B cell (primary cell): ENCODE data around the gene KIR2DL3.
"Not testable (repeated sequence)": the region's sequence is repeated elsewhere in the genome, so short reads cannot be mapped to it uniquely, and the experiment has no call there.

Experiments used
- EZH2 ChIP-seq: IDR thresholded peaks from 2 replicates; pipeline ENCODE4 v1.6.1; 2012; ENCODE audit warnings: borderline replicate concordance, low read depth, mild to moderate bottlenecking, moderate library complexity, low read length; ENCODE audit not compliant: insufficient read depth, poor library complexity, severe bottlenecking
- TF ChIP-seq, protein P1 (sequence below): fragments of 200-600 bp; IDR thresholded peaks from one replicate; pipeline ENCODE4 v1.8.0; 2022; ENCODE audit warnings: antibody characterized with exemption, mild to moderate bottlenecking

- TF ChIP-seq, protein P1, sequence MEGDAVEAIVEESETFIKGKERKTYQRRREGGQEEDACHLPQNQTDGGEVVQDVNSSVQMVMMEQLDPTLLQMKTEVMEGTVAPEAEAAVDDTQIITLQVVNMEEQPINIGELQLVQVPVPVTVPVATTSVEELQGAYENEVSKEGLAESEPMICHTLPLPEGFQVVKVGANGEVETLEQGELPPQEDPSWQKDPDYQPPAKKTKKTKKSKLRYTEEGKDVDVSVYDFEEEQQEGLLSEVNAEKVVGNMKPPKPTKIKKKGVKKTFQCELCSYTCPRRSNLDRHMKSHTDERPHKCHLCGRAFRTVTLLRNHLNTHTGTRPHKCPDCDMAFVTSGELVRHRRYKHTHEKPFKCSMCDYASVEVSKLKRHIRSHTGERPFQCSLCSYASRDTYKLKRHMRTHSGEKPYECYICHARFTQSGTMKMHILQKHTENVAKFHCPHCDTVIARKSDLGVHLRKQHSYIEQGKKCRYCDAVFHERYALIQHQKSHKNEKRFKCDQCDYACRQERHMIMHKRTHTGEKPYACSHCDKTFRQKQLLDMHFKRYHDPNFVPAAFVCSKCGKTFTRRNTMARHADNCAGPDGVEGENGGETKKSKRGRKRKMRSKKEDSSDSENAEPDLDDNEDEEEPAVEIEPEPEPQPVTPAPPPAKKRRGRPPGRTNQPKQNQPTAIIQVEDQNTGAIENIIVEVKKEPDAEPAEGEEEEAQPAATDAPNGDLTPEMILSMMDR, result not testable (repeated sequence)
- TF ChIP-seq EZH2, result not testable (repeated sequence)
Observed at GRCh38 chr19:54744080-54744479, 5.8 kb downstream of the KIR2DL3 start.
